ENCODE data around the gene KNSTRN.

The KNSTRN gene

DNA sequence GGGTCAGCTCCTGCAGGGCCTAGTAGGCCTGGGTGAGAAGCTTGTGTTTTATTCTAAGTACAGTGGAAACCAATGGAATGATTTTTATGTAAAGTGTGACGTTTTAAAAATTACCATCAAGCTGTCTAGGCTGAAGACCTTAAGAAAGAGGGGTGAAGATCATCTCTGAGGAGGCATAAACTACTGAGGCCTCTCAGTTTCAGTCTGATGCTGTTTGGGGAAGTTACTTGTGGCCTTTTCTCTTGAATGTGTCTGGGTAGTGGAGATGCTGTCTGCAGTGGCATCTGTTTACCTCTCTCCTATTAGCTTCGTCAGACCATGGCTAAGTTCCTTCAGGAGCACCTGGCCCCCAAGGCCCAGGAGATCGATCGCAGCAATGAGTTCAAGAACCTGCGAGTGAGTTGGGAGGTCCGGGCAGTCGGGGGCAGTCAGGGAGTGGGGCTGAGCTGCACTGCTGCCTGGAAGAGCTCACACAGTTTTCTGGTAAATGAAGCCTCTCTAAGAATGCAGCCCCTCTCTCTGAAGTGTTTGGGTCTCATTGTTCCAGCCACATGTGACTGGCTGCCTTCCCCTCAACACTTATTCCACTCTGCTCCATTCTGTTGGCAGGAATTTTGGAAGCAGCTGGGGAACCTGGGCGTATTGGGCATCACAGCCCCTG is 24.9 kb downstream of the KNSTRN start:
- no peak for DNase-seq

DNA sequence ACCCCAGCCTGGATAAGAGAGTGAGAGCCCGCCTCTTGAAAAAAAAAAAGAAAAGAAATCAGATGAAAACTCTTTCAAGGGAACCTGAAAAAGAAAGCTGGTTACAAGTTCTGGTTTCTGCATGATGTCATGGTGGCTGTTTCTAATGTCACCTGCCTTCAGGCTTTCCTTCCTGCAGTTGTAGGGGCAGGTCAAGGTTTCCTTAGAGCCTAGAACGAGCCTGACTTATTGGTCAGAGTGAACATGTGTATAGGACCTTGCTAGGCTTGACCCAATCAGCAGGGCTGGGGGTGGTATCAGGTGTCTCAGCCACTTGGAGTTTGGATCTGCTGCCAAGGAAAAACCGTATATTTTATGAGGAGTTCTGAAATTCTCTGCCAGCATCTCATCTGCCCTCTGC is 26.8 kb downstream of the KNSTRN start:
- DNase-seq = no peak

DNA sequence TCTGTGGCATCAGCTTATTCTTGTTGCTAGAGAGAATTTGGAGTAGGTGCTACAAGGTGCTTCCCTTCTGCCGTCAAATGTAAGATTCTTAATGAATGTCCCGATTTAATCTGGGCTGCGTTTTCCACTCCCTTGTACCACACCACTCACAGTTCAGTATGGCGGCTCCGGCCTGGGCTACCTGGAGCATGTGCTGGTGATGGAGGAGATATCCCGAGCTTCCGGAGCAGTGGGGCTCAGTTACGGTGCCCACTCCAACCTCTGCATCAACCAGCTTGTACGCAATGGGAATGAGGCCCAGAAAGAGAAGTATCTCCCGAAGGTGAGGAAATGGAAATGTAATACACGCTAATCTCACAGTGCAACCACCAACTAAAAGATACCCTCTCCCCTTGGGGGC is 28.0 kb downstream of the KNSTRN start:
- DNase-seq = no peak

DNA sequence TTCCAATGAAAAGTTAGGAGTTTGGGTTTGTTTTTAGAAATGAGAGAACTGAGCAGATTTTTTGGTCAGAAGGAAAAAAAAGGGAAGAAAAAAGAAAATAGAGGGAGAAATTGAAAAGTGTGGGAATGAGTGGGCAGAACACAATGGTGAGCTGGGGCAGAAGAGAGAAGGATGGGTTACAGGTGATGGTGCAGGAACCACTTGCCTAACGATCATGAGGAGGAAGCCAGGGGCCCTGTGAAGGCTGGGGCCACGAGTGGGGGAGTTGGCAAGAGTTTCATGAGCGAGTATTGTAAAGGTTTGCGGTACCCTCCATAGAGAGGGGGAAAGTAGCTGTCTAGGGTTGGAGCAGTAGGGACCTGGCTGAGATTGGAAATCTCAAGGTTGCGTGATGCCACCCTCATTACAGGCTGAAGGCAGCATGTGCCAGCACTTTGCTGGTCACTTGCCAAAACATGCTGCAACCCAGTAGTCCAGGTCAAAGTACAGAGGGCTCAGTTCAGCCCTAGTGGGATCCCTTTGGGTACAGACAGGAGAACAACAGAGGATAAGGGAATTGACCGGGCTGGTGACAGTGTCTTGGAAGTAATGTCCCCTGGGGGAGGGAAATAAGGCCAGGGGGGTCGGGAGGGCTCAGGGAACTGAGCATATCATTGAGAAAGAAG is 29.7 kb downstream of the KNSTRN start:
- DNase-seq = no peak

DNA sequence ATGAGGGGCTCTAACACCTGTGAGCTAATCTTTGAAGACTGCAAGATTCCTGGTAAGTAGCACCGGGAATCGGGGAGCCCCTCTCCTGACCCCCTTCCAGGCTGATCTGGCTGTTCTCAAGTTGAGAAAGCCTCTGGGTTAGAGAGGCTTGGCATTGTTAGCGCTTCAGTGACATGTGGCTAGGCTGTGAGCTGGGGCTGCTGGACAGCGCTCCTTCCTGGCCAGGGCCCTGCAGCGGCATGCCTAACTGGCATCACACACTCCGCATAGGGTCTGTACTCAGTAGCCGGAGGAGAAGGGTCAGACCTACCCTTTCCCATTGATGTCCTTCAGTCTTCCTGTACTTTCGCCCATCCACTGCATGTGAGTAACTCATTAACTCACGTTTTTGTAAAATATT is 30.5 kb downstream of the KNSTRN start:
- DNase-seq = no peak

DNA sequence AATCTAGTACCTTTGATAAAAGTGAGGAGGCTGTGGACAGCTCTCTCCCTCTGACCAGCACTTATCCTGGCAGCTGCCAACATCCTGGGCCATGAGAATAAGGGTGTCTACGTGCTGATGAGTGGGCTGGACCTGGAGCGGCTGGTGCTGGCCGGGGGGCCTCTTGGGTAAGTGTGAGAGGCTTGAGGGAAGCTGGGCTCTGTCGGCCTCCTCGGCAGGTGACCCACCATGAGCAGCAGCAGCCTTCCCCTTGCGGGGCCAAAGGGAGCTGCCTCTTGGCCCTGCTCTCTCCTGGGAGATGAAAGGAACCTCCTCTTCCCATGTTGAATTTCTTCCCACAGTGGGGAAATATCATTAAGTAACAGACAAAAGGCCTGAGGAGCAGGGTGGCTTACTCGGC is 32.3 kb downstream of the KNSTRN start:
- no peak for DNase-seq

DNA sequence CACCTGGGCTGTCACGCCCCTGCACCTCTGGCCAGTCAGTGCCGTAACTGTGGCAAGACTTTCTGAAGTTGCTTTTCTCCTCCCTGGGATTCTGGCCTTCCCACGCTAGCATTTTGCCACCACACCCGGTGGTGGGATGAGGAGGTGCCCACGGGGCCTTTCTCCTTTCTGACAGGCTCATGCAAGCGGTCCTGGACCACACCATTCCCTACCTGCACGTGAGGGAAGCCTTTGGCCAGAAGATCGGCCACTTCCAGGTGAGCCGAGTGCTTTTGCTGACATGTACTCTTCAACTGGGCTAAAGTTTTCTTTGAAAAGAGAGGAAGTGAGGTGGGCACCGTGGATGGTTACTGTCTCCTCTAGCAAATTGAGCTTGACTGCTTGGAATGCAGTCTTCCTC is 32.7 kb downstream of the KNSTRN start:
- no peak for DNase-seq

DNA sequence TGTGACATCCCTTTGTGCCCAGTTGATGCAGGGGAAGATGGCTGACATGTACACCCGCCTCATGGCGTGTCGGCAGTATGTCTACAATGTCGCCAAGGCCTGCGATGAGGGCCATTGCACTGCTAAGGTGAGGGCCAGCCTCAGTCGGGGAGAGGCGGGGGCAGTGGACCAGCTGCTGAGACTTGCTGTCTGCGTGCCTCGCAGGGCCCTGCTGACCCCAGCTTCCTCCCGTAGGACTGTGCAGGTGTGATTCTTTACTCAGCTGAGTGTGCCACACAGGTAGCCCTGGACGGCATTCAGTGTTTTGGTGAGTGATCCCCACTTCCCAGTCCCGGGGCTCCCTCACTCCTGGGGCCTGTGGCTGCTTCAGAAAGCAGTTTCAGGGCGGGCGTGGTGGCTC is 33.5 kb downstream of the KNSTRN start:
- DNase-seq = no peak

DNA sequence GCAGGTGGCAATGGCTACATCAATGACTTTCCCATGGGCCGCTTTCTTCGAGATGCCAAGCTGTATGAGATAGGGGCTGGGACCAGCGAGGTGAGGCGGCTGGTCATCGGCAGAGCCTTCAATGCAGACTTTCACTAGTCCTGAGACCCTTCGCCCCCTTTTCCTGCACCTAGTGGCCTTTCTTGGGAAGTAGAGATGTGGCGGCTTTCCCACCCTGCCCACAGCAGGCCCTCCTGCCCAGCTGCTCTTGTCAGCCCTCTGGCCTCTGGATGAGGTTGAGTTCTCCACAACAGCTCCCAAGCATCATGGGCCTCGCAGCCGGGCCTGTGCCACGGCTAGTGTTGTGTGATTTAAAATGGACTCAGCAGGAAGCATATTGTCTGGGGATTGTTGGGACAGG is 35.6 kb downstream of the KNSTRN start:
- DNase-seq = no peak

DNA sequence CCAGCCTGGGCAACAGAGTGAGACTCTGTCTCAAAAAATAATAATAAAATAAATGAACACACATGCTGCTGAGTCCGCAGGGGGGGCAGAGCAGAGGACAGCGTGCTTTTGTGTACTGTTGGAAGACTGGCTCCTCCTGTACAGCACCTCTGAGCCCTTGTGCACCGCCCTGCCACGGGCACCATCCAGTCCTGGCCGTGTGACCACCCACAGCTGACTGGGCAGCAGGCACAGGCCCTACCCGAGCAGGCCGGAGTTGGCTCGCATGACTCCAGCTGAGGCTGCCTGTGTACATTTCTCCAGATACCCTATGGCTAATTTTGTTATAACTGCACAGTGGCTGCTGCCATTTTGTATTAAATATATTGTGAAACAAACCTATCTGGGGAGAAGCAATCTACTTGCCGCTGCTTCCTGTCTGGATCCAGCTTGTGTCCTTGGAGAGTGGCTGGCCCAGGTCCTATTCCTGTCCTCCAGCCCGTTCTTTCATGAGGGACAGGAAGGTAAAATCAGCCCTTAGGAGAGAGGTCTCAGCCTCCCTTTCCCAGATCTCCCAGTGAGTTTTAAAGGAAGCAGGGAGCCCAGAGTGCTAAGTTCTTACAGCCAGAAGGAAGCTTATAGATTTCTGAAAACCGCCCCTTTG is 37.7 kb downstream of the KNSTRN start:
- no peak for DNase-seq

DNA sequence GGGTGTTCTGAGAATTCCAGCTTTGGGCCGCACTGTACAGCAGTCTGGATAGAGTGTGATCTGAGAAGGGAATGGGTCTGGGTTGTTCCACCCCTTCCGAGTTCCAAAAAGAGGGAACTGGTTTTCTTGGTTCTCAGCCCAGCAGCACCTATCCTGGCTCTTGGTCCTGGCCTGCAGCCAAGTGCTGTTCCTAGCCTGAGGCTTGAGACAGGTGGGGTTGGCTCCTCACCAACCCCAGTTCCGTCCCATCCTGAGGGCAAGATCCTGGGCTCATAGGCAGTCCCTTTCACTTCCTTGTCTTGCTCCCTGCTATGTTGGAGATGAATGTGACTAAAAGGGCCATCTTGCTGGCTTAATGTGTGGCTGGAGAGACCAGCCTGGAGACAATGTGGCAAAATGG is 38.3 kb downstream of the KNSTRN start:
- DNase-seq = no peak

DNA sequence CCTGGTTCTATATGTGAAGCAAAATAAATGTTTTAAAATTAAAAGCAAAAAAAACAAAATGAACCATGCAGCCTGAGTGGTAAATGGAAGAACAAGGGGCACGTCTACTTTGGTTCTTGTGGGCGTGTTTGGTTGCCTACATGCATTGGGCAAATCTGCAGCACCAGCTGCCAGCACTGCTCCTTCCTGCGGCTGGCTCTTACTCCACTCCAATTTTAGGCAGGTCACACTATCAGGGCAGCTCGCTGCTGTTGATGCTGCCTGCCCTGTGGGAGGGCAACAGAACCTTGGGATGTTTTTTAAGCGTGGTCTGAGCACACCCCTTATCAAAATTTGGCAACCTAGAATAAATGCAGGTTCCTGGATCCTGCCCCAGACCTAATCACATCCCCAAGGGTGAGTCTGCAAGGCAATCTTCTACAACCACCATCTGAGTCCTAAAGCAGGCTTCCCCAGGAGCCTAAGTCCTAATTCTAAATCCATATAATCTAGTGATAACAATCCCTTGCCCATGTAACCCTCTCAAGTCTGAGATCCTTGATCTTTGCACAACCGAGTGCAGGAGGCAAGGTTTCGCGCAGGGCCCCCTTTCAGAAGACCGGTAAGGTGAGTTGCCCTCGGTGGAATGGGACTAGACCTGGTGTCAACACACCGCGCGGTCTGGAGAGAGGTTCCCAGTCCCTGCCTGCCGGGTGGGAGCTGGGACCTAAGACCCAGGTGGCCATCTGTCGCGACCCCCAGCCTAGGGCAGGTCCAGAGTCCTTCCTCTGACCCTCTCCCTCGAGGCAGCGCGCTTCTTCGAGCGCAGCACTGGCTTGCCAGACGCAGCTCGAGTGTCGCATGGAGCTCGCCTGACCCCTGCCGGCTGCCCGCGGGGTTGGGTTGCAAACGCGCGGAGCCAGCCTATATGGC is 39.0 kb downstream of the KNSTRN start:
- DNase-seq = no peak

DNA sequence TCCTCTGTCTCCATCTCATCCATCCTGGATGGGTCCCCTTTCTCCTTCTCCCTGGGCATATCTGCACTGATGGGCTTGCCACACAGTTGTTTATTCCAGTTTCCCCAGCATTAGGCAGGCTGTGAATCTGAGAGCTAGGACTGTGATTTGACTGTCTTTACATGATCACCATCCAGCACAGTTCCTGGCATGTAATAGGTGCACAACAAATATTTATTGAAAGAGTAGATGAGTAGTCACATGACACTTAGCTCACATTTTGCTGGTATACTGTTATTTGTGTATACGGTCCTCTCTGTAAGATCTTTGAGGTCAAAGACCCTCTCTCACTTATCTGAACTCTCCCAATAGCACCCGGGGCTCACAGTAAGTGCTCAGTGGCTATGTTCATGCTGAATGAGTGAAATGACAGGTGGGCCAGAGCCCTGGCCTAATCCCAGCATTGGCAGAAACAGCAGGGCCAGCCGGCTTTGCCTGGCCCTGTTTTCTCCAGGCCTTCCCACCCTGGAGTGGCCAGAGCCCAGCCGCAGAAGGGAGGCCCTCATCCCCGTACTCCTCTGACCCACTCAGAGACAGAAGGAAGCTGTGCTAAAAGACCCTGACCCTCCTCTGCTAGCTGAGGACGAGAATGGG is 42.1 kb downstream of the KNSTRN start:
- no peak for DNase-seq

DNA sequence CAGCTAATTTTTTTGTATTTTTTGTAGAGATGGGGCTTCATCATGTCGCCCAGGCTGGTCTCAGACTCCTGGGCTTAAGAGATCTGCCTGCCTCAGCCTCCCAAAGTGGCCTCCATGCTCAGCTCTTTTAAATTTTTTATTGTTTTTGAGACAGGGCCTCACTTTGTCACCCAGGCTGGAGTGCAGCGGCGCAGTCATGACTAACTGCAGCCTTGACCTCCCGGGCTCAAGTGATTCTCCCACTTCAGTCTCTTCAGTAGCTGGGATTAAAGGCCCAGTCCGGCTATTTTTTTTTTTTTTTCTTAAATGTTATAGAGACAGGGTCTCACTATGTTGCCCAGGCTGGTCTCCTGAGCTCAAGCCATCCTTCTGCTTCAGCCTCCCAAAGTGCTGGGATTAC is 43.2 kb downstream of the KNSTRN start:
- DNase-seq = no peak

DNA sequence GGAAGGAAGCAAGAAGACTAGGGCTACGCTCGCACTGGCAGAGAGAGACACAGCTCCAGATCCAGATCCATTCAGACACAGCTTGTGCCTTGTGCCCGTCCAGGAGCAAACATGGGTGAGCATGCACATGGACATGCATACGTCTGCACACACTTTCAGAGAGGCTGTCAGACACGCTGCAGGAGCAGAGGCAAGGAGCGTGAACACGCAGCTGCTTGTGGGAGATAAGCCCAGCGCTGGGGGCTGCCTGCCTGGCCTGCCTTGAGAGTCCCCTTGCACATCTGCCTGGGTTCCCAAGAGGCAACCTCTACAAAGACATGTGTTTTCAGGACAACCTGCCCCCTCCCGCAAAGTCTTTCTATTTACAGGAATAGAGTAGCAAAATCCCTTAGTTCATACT is 44.7 kb downstream of the KNSTRN start:
- no peak for DNase-seq

DNA sequence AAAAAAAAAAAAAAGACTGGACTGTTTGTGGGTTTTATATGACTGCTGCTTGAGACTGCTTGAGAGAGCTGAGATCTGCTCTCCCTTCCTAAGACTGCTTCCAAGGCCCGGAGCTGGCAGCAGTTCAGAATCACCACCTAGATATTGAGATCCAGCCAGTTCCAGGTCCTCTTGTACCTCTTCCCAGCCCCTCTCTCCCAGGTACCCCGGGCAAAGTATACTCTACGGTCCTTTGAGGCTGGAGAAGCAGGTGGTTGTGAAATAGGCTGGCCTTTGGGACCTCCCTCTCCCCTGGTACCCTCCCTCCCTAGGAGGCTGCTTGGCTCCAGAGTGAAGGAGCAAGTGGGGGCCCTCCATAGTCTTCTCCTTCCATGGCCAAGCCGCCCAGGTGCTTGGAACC is 45.7 kb downstream of the KNSTRN start:
- DNase-seq = no peak

DNA sequence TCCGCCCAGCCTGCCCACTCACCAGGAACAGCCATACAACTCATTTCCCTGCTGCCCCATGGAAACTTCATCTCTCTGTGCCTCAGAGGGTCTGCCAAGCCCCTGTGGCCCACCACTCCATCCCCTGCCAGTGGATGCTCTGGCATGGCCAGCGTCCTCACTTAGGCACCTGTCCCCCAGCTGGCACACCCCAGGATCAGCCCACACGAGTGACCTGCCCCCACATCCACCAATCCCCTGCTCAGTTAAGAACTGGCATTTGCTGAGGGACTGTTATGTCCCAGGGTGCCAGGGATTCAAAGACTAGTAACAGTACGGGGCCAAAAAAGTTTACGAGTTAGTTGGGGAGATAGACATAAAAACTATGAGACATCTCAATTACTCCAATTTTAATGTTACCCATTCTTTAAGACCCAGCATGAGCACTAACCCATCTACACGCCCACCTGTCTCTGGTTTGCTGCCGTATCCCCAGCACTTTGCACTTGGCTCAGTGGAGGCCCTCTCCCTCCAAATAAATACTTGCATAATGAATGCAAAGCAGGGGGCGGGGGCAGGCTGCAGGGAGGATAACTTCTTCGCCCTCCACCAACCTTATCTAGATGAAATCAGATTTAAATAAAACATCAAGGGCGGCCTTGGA is 46.7 kb downstream of the KNSTRN start:
- no peak for DNase-seq

DNA sequence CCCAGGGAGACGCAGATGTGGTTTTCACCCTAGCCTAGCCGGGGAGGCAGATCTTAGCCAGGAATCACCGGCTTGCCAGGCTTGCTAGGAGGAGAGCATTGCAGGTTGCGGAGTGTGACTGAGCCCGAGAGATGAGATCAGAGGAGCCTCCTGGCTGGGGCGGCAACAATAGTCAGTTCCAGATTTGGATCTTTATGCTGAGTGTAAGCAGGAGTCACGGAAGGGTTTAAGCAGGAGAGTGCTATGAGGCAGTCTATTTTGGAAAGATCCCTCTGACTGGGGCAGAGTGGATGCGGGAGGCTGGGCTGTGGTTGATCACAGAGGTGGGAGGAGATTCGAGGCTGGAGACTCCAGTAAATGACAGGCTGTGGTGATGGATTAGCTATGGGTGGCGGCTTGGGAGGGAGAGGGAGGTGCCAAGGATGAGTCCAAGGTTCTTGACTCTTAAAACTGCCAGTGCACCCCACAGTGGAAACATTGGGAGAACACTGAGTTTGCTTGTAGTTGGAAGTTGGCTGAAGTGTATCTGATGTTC is 47.8 kb downstream of the KNSTRN start:
- no peak for DNase-seq

DNA sequence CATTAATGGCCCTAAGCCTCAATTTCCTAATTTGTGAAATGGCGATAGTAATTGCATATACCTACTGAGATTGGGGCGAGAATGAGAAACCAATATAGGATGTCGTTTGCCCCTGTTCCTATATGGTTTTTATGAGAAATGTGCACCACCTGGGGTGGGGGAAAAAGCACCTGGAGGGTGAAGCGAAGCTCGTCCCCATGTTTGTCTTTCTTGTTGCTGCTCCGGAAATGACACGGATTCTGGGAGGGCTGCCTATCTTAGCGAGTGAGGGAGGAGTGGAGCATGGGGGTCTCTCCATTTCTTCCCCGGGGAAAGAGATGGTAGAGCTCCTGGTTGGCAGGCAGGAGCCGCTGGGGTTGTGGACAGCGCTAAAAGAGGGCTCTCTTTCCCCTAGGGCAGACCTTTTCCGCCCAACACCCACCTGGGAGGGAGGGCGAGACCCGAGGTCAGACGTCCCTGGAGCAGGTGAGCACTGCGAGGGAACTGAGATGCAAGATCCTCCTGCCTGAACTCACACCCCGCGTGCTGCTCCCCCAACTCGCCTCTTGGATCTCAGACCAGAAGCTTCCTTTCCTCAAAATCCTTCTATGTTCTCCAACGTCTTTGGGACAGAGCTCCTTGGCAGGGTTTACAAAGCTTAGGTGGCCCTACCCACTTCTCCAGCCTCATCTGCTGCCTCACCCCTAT is 52.6 kb downstream of the KNSTRN start:
- no peak for DNase-seq

DNA sequence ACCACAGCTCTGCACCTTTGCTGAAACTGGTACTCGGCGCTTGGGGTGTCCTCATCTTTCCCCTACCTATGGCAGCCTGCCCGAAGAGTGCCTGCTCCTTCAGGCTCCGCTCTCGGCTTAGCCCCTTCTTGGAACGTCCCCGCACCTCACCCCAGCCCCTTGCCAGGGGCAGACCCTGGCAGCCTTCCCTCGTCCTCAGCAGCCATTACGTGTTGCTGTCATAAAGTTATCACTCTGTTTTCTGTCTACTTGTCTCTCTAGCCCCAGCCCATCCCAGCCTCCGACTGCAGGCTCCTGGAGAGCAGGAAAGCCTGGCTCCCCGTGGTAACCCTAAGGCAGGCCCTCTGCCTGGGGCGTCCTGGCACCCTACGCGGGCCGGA is 53.2 kb downstream of the KNSTRN start:
- no peak for DNase-seq

DNA sequence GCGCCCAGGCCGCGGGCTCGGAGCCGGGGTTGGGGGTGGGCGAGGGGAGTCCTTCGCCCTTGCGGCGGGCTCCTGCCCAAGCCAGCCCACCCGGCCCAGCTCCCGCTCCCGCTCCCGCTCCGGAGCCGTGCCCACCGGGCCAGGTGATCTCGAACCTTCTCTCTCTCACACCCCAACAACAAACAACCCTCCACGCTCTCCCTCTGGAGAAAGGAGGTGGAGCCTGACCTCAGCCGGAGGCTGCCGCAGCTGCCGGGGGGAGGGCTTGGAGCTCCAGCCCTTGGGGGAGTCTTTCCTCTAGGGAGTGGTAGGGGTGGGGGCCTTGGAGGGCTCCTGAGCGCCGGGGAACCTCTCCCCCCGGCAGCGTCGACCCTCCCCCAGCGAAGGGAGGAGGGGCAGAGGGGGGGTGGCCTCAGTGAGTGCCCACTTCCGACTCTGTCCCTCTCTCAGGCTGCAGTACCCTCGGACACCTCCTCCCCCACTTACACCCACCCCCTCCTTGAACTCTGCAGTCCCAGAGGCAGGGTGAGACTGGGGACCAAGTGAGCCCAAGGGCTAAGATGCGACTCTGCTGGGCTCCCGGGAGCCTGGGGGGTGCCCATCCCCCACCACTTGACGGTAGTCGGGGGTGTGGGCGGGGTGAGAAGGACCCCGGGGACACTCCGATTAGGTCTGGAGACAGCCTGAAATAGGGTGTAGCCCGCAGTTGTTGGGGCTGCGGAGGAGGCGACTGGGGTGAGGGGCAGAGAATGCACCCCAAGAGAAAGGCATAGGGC is 53.8 kb downstream of the KNSTRN start:
- no peak for DNase-seq
